Measurements from ENCODE around the gene NPAS3.

DNA sequence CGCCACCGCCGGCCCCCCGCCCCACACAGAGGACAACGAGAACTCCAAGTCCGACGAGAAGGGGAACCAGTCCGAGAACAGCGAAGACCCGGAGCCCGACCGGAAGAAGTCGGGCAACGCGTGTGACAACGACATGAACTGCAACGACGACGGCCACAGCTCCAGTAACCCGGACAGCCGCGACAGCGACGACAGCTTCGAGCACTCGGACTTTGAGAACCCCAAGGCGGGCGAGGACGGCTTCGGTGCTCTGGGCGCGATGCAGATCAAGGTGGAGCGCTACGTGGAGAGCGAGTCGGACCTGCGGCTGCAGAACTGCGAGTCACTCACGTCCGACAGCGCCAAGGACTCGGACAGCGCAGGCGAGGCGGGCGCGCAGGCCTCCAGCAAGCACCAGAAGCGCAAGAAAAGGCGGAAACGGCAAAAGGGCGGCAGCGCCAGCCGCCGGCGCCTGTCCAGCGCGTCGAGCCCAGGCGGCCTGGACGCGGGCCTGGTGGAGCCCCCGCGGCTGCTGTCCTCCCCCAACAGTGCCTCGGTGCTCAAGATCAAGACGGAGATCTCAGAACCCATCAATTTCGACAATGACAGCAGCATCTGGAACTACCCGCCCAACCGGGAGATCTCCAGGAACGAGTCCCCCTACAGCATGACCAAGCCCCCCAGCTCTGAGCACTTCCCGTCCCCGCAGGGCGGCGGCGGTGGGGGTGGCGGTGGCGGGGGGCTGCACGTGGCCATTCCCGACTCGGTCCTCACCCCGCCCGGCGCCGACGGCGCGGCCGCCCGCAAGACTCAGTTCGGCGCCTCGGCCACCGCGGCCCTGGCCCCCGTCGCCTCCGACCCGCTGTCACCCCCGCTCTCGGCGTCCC lies 861.3 kb downstream of the NPAS3 start:
- TF ChIP-seq, protein P1, sequence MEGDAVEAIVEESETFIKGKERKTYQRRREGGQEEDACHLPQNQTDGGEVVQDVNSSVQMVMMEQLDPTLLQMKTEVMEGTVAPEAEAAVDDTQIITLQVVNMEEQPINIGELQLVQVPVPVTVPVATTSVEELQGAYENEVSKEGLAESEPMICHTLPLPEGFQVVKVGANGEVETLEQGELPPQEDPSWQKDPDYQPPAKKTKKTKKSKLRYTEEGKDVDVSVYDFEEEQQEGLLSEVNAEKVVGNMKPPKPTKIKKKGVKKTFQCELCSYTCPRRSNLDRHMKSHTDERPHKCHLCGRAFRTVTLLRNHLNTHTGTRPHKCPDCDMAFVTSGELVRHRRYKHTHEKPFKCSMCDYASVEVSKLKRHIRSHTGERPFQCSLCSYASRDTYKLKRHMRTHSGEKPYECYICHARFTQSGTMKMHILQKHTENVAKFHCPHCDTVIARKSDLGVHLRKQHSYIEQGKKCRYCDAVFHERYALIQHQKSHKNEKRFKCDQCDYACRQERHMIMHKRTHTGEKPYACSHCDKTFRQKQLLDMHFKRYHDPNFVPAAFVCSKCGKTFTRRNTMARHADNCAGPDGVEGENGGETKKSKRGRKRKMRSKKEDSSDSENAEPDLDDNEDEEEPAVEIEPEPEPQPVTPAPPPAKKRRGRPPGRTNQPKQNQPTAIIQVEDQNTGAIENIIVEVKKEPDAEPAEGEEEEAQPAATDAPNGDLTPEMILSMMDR (IDR thresholded peaks at IDR 0.05): no peak
- TF ChIP-seq POLR2A (IDR thresholded peaks at IDR 0.05): no peak

Measured in uterus (tissue), 2 donors.